Upper lobe of left lung (tissue), 4 donors: Measurements from ENCODE around the gene C15orf39.

ENCODE experiments used
- EP300 ChIP-seq, 4 donors: sonication (generic); formaldehyde crosslinking; IDR thresholded peaks; one replicate each; pipeline ENCODE4 v1.5.1; 2017; ENCODE audit warnings: antibody characterized with exemption in 4 of 4, control low read depth in 2 of 4
- POLR2A ChIP-seq, 4 donors: fragments of 450-650 bp; IDR thresholded peaks; one replicate each; pipeline ENCODE4 v1.5.1; 2016 to 2017; ENCODE audit warnings: antibody characterized with exemption in 4 of 4, mild to moderate bottlenecking in 2 of 4
- POLR2AphosphoS5 ChIP-seq, 2 donors: sonication (generic); formaldehyde crosslinking; IDR thresholded peaks; one replicate each; pipeline ENCODE4 v1.5.1; 2017; ENCODE audit warnings: antibody characterized with exemption in 2 of 2
- TF ChIP-seq, protein P1 (sequence below), 6 experiments: fragments of 450-650 bp in 4 of 6; fragments of 200-600 bp in 2 of 6; sonication (generic) in 2 of 6; IDR thresholded peaks; one replicate each; pipeline ENCODE4 v1.5.1; 2016 to 2019; ENCODE audit warnings: antibody characterized with exemption in 6 of 6

DNA sequence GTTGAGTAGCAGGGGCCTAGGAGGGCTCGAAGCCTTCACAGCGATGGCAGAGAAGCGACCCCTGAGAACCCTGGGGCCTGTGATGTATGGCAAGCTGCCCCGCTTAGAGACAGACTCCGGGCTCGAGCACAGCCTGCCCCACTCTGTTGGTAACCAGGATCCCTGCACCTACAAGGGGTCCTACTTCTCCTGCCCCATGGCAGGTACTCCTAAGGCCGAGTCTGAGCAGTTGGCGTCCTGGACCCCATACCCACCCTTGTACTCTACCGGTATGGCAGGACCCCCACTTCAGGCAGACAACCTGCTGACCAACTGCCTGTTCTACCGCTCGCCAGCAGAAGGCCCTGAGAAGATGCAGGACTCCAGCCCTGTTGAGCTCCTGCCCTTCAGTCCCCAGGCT lies 4.3 kb downstream of the C15orf39 start:
- TF ChIP-seq, protein P1, sequence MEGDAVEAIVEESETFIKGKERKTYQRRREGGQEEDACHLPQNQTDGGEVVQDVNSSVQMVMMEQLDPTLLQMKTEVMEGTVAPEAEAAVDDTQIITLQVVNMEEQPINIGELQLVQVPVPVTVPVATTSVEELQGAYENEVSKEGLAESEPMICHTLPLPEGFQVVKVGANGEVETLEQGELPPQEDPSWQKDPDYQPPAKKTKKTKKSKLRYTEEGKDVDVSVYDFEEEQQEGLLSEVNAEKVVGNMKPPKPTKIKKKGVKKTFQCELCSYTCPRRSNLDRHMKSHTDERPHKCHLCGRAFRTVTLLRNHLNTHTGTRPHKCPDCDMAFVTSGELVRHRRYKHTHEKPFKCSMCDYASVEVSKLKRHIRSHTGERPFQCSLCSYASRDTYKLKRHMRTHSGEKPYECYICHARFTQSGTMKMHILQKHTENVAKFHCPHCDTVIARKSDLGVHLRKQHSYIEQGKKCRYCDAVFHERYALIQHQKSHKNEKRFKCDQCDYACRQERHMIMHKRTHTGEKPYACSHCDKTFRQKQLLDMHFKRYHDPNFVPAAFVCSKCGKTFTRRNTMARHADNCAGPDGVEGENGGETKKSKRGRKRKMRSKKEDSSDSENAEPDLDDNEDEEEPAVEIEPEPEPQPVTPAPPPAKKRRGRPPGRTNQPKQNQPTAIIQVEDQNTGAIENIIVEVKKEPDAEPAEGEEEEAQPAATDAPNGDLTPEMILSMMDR (IDR thresholded peaks at IDR 0.05), result no peak
- no peak for TF ChIP-seq POLR2A (IDR thresholded peaks at IDR 0.05)
- TF ChIP-seq EP300 (IDR thresholded peaks at IDR 0.05), result no peak
- no peak for TF ChIP-seq POLR2AphosphoS5 (IDR thresholded peaks at IDR 0.05)
